Activated CD4-positive, alpha-beta T cell treated with anti-CD3 and anti-CD28 coated beads, Interleukin-2, amount 10 ng/mL, durations not matched to agents 7 days and 5 days (primary cell): ENCODE measurements around the gene NEDD4L. TPM values are rescaled to one million over a fixed set of nuclear protein-coding genes. Genes with fewer than 3 reads are reported as not detected.

Experiments used
- CTCF ChIA-PET: fragments of 350-600 bp; sonication (Branson Sonifier 250); formaldehyde crosslinking; loops from one replicate; lab custom pipeline; 2021; ENCODE audit warnings: antibody characterized with exemption; lab: Charles Lee
- POLR2A ChIA-PET: fragments of 350-600 bp; sonication (Branson Sonifier 250); formaldehyde crosslinking; loops from one replicate; lab custom pipeline; 2021; ENCODE audit warnings: antibody characterized with exemption; lab: Charles Lee
- DNase-seq: peaks from one replicate; pipeline ENCODE4 v3.0.0-alpha.2; 2020
- H3K27ac Mint-ChIP-seq: one replicate; pipeline ENCODE4 v1.8.0; 2021; ENCODE audit warnings: mild to moderate bottlenecking, moderate library complexity, mixed read lengths
- H3K27me3 Mint-ChIP-seq: one replicate; pipeline ENCODE4 v1.8.0; 2021; ENCODE audit warnings: mixed read lengths
- H3K36me3 Mint-ChIP-seq: one replicate; pipeline ENCODE4 v1.8.0; 2021; ENCODE audit warnings: low read depth, mixed read lengths
- H3K4me1 Mint-ChIP-seq: one replicate; pipeline ENCODE4 v1.8.0; 2021; ENCODE audit warnings: mixed read lengths
- H3K4me3 Mint-ChIP-seq: one replicate; pipeline ENCODE4 v1.8.0; 2021; ENCODE audit warnings: mild to moderate bottlenecking, moderate library complexity, mixed read lengths
- H3K9me3 Mint-ChIP-seq: one replicate; pipeline ENCODE4 v1.8.0; 2021; ENCODE audit warnings: mixed read lengths
- total RNA-seq, 2 experiments: library from RNA; stranded (reverse); gene quantifications; one replicate each; pipeline ENCODE4 v1.2.3, GENCODE V29; 2021

The NEDD4L gene
- total RNA-seq, 2 experiments from 2014 or later, result 5.6 to 8.1 TPM

DNA sequence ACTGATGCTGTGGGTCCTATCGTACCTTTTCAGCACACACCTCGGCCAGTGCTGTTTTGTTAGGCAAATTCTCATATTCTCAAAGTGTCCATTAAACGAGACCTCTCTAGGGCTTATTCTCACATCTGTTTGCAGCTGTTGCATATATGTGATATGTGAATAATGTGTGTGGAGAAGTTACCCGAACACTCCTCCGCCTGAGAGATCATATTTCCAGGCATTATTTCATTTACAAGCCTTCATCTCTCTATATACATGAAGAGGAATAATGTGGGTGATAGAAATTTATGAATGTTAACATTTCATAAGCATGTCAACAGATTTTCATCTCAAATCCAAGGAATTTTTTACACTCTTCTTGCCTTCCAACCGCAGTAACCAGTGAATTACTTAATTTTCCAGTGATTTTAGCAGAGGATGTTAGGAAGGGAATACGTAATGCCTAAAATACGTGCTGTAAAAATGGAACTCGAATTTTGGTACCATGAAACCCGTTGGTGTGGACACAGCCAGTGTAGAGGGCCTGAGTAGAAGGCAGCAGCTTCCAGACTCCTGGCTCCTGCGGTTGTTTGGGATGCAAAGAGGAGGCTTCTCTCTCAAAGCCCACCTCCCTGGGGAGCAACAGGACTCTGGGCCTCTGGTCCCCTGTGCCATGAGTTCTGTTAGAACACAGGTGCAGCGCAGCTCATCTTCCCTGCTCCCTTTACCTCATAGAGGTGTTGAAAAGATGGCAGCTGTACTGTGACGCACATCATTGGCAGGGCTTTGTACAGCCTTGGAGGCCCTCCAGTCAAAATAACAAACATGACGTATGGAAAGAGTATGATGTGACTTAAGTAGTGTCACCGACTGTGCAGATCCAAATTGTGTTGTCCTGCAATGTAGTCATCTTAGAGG, 280.1 kb downstream of the NEDD4L start:
- Mint-ChIP-seq H3K36me3 (no peaks in the 10 kb centered on the region), H3K27ac (no peak overlapping the region), H3K27me3 (peaks cover 2% of the 10 kb centered on the region), H3K4me3 (no peak overlapping the region), H3K9me3 (no peaks in the 10 kb centered on the region), H3K4me1 (peaks cover 14% of the 10 kb centered on the region)
- ChIA-PET POLR2A (no interaction called here), CTCF (no interaction called here)
- DNase-seq, result no peak

DNA sequence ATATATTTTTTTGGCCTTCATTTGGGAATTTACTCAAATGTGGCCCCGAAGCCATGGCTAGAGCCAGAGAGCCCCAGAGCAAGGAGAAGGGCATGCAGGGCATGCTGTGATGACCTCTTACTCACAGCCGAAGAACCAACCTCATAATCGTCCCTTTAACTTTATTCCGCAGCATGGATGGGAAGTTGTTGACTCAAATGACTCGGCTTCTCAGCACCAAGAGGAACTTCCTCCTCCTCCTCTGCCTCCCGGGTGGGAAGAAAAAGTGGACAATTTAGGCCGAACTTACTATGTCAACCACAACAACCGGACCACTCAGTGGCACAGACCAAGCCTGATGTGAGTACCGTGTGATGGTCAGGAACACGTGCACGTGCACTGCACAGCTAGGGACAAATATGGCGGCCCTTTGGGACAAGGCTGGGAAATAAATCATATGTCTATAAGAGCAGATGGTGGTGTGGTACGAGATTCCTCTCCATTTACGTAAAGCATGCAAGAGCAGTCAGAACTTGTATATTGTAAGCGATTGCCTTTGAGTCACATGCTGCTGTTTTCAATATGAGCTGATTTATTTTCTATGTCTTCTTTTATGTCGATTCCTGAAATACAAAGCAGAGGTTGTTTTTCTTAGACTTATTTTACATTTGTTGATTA, 280.9 kb downstream of the NEDD4L start:
- H3K9me3 Mint-ChIP-seq, result no peaks in the 10 kb centered on the region
- ChIA-PET POLR2A (no interaction called here), CTCF (no interaction called here)
- no peak overlapping the region for H3K27ac Mint-ChIP-seq
- H3K4me3 Mint-ChIP-seq, result no peak overlapping the region
- DNase-seq, result no peak
- H3K4me1 Mint-ChIP-seq, result peaks cover 14% of the 10 kb centered on the region
- H3K27me3 Mint-ChIP-seq, result peaks cover 2% of the 10 kb centered on the region
- H3K36me3 Mint-ChIP-seq, result no peaks in the 10 kb centered on the region

DNA sequence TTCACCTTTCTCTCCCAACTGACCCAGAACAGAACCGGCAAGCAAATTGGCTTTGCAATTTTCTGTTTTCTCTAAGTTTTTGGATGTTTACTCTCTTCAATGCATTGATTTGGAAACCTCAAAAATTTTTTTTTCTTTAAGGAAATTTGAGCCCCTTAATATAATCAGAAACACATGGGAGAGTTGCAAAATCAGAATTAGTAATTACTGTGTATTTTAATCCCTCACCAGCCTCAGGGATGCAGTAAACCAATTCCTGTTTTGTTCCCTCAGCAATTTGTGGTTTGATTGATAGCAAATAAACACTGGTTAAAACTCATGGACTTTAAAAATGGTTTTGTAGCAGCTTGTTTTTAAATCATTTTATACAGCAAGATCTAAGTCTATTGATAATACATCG, 281.5 kb downstream of the NEDD4L start:
- ChIA-PET POLR2A (no interaction called here), CTCF (no interaction called here)
- no peak for DNase-seq
- peaks cover 14% of the 10 kb centered on the region for H3K4me1 Mint-ChIP-seq
- no peak overlapping the region for H3K4me3 Mint-ChIP-seq
- no peaks in the 10 kb centered on the region for H3K9me3 Mint-ChIP-seq
- no peaks in the 10 kb centered on the region for H3K36me3 Mint-ChIP-seq
- no peak overlapping the region for H3K27ac Mint-ChIP-seq
- H3K27me3 Mint-ChIP-seq, result no peaks in the 10 kb centered on the region

DNA sequence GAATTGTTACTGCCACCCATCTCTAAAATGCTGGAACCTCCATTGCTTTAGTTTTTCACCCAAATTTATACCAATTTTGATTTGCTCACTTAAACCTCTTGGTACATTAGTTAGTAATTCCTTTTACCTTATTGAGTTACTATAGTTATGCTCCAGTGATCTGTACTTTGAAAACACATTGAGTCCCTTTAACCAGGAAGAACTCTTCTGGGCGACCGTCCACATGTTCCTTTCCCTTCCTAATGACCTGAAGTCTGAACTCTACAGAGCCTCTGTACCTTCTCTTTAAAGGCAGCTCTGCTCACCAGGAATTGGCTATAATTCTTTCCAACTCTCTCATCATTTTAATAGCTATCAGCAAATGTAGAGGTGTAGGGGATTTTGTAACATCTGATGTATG, 290.0 kb downstream of the NEDD4L start:
- ChIA-PET CTCF (interaction anchor here (1.1 kb wide), 1 partner anchor 11 kb away, joined by 3 read pairs; no protein-coding TSS in a partner anchor), POLR2A (no interaction called here)
- no peaks in the 10 kb centered on the region for H3K4me1 Mint-ChIP-seq
- H3K4me3 Mint-ChIP-seq, result no peak overlapping the region
- DNase-seq, result no peak
- H3K9me3 Mint-ChIP-seq, result no peaks in the 10 kb centered on the region
- H3K27me3 Mint-ChIP-seq, result no peaks in the 10 kb centered on the region
- H3K36me3 Mint-ChIP-seq, result no peaks in the 10 kb centered on the region
- no peak overlapping the region for H3K27ac Mint-ChIP-seq

DNA sequence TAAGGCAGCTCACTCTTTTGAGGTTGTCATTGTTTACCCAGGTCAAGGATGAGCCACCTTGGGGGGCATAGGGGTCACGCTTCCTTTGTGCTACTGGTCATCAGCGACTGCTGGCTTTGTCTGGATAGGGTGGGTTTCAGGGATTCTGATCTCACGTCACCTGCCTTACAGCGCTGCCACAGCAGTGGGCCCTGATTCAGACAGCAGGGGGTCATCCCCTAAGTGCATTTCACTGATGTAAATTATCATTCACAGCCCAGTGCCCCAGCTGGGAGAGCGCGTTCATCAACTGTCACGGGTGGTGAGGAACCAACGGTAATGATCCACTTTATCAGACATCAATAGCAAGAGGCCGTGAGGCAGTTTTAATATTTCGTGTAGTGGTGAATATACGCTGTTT, 291.2 kb downstream of the NEDD4L start:
- Mint-ChIP-seq H3K9me3 (no peaks in the 10 kb centered on the region), H3K4me3 (no peak overlapping the region), H3K27ac (no peak overlapping the region), H3K4me1 (no peaks in the 10 kb centered on the region), H3K36me3 (no peaks in the 10 kb centered on the region), H3K27me3 (no peaks in the 10 kb centered on the region)
- DNase-seq, result no peak
- CTCF ChIA-PET, result interaction anchor here (0.9 to 1.4 kb wide), 2 partner anchors 13 kb away, joined by 3 to 5 read pairs; no protein-coding TSS in a partner anchor
- POLR2A ChIA-PET, result no interaction called here

DNA sequence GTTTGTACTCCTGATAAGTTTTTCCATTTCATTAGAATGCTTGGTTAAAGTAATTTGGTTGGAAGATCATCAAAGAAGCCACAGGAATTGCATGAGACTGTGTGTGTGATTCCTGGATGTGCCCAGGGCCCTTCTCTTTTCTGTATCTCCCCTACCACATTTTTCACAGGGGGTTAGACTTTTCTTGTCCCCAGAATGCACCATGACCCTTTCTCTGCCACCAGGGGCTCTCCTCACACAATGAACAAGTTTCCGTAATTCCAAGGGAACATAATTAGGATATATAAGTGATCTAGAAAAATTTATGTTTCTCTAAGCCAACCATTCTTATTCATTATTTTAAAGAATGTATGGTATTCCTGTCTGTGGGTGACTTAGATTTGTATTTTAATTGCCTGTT, 291.8 kb downstream of the NEDD4L start:
- Mint-ChIP-seq H3K36me3 (no peaks in the 10 kb centered on the region), H3K27ac (no peak overlapping the region), H3K9me3 (no peaks in the 10 kb centered on the region), H3K4me1 (no peaks in the 10 kb centered on the region), H3K27me3 (no peaks in the 10 kb centered on the region), H3K4me3 (no peak overlapping the region)
- DNase-seq, result no peak
- ChIA-PET POLR2A (no interaction called here), CTCF (interaction anchor here (0.9 to 1.4 kb wide), 2 partner anchors 12 to 14 kb away, joined by 3 to 5 read pairs; no protein-coding TSS in a partner anchor)

DNA sequence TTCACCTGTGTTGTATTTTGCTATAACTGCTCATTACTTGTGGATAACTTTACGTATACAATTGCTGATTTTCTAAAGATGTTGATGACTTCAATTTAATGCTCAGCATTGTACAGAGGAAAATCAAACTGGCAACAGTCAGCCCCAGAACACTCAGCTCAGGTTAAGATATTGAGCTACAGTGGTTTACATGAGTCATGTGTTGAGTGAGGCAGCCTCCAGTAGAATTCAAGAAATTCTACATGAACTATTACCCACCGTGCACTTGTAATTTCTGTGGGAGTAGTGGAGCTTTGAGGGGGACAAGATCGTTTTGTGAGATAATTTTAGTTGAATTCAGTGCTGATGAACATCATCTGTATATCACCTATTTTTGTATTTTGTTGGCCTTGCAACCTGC, 292.6 kb downstream of the NEDD4L start:
- Mint-ChIP-seq H3K4me3 (no peak overlapping the region), H3K36me3 (no peaks in the 10 kb centered on the region), H3K27ac (no peak overlapping the region), H3K4me1 (no peaks in the 10 kb centered on the region), H3K27me3 (no peaks in the 10 kb centered on the region), H3K9me3 (no peaks in the 10 kb centered on the region)
- ChIA-PET CTCF (interaction anchor here (0.7 kb wide), 1 partner anchor 9 kb away, joined by 5 read pairs; no protein-coding TSS in a partner anchor), POLR2A (no interaction called here)
- no peak for DNase-seq

DNA sequence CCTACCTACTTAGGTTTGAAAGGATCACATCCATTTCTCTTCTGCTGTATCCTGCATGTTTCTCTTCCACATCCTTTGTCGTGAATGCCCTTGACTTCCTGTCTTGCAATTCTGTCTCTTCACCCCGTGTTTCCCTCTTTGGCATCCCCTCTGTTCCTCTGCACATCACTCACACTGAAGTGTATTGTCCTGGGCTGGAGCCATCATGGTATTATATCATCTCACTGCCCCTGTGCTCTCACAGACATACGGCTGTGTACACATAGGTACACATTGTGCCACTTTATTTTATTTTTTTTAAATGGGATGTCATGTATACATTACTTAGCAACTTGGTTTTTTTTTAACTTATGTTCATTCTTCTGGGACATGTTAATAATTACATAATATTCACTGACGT, 293.3 kb downstream of the NEDD4L start:
- Mint-ChIP-seq H3K9me3 (no peaks in the 10 kb centered on the region), H3K4me1 (no peaks in the 10 kb centered on the region), H3K36me3 (no peaks in the 10 kb centered on the region), H3K4me3 (no peak overlapping the region), H3K27ac (no peak overlapping the region), H3K27me3 (no peaks in the 10 kb centered on the region)
- ChIA-PET CTCF (no interaction called here), POLR2A (no interaction called here)
- no peak for DNase-seq

DNA sequence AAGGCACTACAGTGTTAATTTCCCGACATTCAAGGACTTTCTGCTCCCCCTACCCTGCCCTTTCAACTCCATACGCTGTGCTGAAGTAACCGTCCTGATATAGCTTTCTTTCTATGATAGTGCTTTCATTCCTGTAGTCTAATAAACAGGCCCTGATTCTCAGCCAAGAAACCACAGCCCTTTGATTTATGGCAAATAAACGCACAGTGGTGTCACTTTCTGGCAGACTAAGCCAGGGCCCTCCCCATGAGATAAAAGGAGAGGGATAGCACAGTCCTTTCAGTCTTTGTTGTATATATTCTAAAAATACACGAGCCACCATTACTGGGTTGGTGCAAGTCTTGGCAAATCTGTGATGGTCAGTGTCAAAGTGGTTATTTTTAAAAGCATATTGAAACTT, 293.7 kb downstream of the NEDD4L start:
- CTCF ChIA-PET, result no interaction called here
- H3K36me3 Mint-ChIP-seq, result no peaks in the 10 kb centered on the region
- POLR2A ChIA-PET, result no interaction called here

DNA sequence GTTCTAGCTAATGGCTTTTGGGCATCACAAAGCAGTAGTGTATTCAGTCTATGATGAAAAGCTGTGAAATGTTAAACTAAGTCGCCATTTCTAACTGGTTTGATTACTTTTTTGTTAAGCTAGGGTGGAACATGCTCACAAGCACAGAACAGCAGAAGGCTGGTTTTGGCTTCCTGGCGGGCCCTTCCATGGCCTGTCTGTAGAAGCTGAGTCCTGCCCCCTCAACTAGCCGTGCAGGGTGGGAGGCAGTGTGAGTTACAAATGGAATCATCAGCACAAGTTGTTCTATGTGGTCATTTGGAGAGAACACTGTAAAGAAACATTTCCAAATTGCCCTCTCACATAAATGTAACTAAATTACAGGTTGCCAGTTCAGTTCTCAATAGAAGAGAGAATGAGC, 294.1 kb downstream of the NEDD4L start:
- H3K4me3 Mint-ChIP-seq, result no peak overlapping the region
- CTCF ChIA-PET, result no interaction called here
- POLR2A ChIA-PET, result no interaction called here
- H3K27me3 Mint-ChIP-seq, result no peaks in the 10 kb centered on the region
- H3K9me3 Mint-ChIP-seq, result no peaks in the 10 kb centered on the region
- H3K4me1 Mint-ChIP-seq, result no peaks in the 10 kb centered on the region
- no peaks in the 10 kb centered on the region for H3K36me3 Mint-ChIP-seq
- DNase-seq, result no peak
- H3K27ac Mint-ChIP-seq, result no peak overlapping the region

More for the DNA sequence above, 293.7 kb downstream of the NEDD4L start:
- DNase-seq, result no peak
- Mint-ChIP-seq H3K4me3 (no peak overlapping the region), H3K4me1 (no peaks in the 10 kb centered on the region), H3K27me3 (no peaks in the 10 kb centered on the region), H3K9me3 (no peaks in the 10 kb centered on the region), H3K27ac (no peak overlapping the region)

DNA sequence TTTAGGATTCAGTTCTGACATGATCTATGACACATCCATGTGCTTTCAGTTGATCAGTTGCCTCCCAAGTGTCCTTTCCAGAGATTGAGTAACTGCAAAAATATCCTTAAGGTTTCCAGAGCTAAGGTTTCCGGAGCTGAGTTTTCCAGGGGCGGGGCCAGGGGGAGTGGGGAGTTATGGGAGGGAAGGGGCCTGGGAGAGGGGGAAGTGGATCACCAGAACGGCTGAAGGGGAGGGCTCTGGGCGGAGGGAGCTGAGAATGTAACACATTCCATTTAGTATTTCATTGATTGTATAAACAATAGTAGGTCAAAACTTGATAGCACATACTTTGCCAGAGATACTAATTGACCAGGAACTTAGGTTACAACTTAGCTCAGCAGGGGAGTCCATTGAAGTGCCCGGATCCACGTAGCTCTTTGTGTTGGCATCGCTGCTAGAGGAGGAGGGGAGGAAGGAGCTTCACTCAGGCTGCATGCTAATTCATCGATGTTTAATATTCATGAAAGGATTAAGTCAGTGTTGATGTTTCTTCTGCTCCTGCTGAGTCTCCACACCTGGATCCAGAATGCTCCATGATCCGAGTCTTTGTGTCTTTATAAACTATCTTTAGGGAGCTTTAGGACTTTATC, 295.1 kb downstream of the NEDD4L start:
- Mint-ChIP-seq H3K4me1 (no peaks in the 10 kb centered on the region), H3K27ac (no peak overlapping the region), H3K4me3 (no peak overlapping the region), H3K9me3 (no peaks in the 10 kb centered on the region), H3K36me3 (no peaks in the 10 kb centered on the region), H3K27me3 (no peaks in the 10 kb centered on the region)
- POLR2A ChIA-PET, result interaction anchor here (0.6 kb wide), 1 partner anchor 18 kb away, joined by 4 read pairs; no protein-coding TSS in a partner anchor
- CTCF ChIA-PET, result interaction anchor here (1.6 to 1.7 kb wide), 2 partner anchors 11 to 22 kb away, joined by 3 to 4 read pairs; no protein-coding TSS in a partner anchor
- no peak for DNase-seq

DNA sequence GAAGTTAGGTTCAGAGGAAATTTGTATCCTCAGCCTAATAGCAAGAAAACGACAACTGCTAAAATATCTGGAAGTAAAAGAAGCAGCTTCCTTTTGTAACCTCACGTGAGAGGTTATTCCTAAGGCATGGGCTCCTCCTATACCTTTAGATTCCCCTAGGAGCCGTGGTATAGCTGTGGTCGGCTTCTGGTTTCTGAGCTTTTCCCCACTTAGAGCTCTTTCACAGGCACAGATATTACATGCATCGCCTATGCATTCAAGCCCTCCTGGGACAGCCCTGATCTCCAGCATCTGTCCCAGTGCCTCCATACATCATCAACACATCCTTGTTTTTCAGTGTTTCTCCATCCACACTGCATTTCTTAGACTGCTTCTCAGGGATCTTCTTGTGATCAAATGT, 295.9 kb downstream of the NEDD4L start:
- no peak for DNase-seq
- no peaks in the 10 kb centered on the region for H3K9me3 Mint-ChIP-seq
- no peaks in the 10 kb centered on the region for H3K27me3 Mint-ChIP-seq
- H3K36me3 Mint-ChIP-seq, result no peaks in the 10 kb centered on the region
- ChIA-PET CTCF (interaction anchor here (1.6 to 1.7 kb wide), 2 partner anchors 12 to 23 kb away, joined by 3 to 4 read pairs; no protein-coding TSS in a partner anchor), POLR2A (no interaction called here)
- H3K4me1 Mint-ChIP-seq, result no peaks in the 10 kb centered on the region
- H3K27ac Mint-ChIP-seq, result no peak overlapping the region
- H3K4me3 Mint-ChIP-seq, result no peak overlapping the region

DNA sequence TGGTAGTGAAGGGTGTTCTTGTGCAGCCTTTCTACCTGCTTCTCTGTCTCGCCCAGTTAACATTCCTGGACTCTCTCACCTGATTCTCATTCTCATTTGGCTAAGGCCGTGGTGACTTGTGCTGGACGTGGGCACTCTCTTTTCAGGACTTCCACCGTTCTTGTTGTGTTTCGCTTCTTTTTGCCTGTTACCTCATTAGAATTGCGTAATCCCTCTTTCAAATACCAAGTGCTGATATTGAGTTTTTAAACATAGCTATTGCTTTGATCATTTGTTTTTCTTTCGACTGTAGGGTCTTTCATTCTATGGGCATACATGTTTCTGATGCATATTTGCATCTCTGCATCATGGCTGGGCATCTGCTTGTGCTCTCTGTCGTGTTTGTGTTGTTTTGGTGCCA, 297.9 kb downstream of the NEDD4L start:
- Mint-ChIP-seq H3K36me3 (no peaks in the 10 kb centered on the region), H3K27me3 (no peaks in the 10 kb centered on the region), H3K27ac (no peak overlapping the region), H3K9me3 (no peaks in the 10 kb centered on the region), H3K4me3 (no peak overlapping the region), H3K4me1 (no peaks in the 10 kb centered on the region)
- DNase-seq, result no peak
- CTCF ChIA-PET, result no interaction called here
- POLR2A ChIA-PET, result no interaction called here
